GM18873 (cell line): ENCODE data around the gene ADAMTS17.

Experiments used
- ATAC-seq: cut with Tn5 transposase; IDR thresholded peaks from one replicate; pipeline ENCODE4 v1.9.1; 2021; ENCODE audit warnings: mild to moderate bottlenecking, moderate library complexity, moderate number of reproducible peaks; ENCODE audit not compliant: unreplicated experiment, low FRiP score

ADAMTS17 gene

DNA sequence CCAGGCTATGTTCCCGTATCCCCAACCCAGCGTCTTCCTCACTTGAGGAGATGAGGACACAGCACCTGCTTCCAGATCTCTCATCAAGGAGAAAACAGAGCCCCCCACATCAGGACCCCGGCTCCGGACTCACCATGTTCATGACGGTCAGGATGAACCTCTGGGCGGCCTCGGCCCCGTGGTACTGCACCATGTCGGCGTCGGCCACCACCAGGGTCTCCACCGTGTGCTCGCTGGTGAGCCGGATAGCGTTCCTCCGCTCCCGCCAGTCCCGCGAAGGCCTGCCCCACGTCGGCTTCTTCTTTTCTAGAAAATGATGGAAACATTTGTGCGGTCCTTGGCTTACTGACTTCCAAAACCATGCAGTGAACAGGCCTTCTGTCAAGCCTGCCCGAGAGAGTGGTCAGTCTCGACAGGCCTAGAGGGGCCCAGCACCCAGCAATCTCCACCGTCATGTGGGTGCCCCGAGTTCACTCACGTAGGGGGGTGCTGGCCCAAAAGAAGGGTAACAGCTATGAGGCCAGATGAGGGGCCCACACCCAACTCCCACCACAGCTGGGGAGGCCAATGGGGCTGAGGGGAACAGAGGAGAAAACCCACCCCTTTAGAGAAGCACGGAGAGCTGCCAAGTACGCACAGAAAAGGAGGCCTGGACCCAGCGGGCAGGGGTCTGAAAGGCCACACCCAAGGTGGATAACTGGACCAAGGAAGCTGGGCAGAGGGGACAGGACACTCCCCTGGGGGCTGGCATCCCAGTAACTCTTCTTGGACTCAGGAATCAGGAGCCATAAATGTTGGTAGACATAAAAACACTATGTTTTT lies 60.5 kb downstream of the ADAMTS17 start:
- no peak for ATAC-seq

- ATAC-seq, result no peak
These were observed 61.9 kb downstream of the ADAMTS17 start for GRCh38 chr15:100279849-100280248.

GRCh38 chr15:100279446-100279845 lies 62.3 kb downstream of the ADAMTS17 start:
- ATAC-seq, result no peak

GRCh38 chr15:100278596-100279380 lies 63.0 kb downstream of the ADAMTS17 start:
- no peak for ATAC-seq

- ATAC-seq, result no peak
These were observed 64.5 kb downstream of the ADAMTS17 start for GRCh38 chr15:100277087-100277855.

- ATAC-seq, result no peak
These were observed 65.3 kb downstream of the ADAMTS17 start for GRCh38 chr15:100276506-100276905.

- ATAC-seq, result no peak
These were observed 66.1 kb downstream of the ADAMTS17 start for GRCh38 chr15:100275641-100276040.

- ATAC-seq, result no peak
These were observed 71.9 kb downstream of the ADAMTS17 start for GRCh38 chr15:100269831-100270230.

DNA sequence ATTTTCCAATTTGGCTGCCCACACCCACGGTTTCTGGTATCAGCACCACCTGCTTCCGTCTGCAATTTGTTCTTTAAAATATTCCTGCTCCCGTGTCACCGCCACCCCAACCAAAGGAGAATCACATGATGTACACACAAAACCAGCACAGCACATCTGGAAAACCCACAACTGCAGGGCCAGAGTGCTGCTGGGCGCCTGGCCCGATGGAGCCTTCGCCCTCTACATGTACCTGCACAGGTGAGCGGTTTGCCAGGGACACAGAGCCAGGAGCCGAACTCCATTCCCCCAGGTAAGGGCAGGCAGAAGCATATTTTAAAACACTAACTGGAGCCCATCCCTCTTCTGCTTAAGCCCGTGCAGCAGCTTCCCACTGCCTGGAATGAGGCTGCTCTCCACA lies 75.6 kb downstream of the ADAMTS17 start:
- ATAC-seq, result no peak

DNA sequence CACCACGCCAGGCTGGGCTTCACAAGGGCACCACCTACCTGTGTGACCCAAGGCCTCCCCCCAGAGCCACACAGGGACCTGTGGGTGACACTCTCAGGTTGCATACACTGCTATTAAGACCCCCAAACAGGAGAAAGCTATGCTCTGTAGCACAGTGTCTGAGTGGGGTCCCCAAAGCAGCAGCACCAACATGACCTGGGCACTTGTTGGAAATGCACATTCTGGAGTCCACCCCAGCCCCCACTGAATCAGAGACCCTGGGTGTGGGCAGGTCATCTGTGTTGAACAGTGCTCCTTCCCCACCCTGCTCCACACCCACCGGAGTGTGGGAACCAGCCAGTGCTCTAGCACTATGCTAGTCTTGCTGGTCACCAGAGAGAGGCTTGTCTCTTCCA lies 76.1 kb downstream of the ADAMTS17 start:
- no peak for ATAC-seq

- no peak for ATAC-seq
These were observed 76.7 kb downstream of the ADAMTS17 start for GRCh38 chr15:100264994-100265640.

DNA sequence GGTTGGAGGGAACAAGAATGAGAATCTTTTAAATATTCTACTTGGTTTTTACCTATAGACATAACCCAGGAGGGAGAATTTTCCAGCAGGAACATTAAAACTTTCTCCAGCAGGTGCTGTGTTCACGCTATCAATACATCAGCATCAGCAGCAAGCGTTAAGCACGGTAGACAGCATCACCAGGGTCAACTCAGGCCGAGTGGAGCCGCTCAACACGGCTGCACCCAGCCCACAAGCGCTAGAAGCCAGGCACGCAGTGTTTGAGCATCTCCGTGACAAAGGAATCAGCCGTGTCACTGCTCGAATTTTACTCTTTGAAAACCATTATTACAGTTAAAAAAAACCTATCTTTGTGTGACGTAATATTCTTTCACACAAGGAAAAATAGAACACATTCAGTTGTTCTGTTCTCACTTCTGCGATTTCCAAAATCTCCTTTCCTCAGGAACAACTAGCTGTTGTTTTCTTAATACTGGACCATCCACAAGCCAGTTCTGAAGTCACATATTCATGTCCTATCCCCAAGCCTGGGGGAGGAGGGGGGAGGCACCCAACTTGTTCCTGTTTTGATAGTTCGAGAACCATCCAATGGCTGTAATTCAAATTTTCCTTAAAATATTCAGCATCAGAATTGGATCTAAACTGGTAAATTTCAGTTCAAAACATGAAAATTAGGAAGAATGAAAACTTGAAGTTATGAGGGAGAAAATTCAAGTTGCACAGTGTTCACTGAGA lies 77.9 kb downstream of the ADAMTS17 start:
- ATAC-seq, result no peak

DNA sequence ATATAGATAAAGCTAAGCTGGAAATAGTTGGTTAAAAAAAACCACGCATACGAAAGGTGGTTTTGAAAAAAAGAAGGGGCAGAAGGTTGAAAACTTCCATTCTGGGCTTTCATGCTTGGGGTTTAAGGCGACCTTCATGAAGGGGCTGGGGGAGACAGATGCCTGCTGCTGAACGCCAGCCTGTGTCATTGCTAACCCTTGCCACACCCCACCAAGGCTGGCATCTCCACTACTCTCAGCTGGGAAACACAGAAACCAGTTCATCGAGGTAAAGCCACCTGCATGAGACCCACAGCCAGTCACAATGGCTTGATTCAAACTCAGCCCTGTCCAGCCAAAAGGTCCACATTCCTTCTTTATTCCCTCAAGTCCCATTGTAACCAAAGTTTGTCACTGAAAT lies 78.7 kb downstream of the ADAMTS17 start:
- ATAC-seq, result no peak

DNA sequence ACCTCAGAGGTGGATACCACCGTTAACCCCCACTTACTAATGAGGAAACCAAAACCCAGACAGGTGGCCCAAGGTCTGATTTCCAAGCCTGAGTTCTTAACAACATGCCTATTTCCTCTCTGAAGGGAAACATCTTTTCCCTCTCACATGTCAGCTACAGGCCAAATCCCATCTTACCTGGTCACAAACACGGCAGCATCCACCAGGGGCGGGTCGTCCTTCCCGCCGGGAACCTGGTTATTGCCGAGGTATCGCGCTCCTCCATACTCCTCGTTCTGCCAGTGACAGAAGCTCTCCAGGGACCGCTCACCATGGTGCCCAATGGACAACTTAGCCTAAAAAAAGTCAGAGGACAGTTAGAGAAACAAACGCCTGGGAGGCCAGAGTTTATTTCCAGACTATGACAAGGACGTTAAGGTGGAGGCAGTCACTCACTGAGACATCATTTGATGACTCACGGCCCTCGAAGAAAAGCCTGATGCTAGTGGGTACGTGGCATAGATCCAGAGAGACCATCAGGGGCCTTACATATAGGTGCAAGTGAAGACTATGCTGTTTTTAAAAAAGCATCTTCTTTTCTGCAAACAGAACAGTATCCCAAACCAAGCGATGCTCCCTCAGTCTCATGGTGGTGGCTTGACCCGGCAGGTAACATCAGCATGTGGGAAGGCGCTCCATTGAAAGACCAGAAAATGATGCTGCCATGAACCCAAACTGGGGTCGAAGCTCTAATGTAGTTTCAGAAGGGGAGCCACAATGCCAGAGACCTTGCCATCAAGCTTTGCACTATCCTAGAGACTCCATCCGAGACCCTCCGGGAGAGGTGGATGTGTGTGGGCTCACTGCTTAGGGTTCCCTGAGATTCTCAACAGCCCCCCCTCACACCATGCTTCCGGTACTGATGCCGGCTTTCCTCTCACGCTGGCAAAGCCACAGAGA lies 80.2 kb downstream of the ADAMTS17 start:
- ATAC-seq, result no peak

DNA sequence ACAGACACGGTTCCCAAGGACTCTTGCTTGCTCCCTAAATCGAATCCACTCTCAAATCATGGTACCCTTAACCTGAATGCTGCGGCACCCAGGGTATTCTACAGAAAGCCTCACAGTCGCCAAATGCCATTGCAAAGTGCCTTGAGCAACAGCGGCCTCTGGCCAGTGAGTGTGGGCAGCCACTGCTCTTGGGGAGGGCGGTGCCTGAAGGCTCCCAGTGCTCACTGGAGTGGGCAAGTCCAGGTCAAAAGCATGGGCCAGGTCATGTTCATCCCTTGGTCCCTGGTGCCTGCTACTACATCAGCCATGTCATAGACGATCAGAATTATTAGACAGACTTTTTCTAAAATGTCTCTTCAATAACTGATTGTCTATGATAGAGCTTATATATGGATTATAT lies 82.5 kb downstream of the ADAMTS17 start:
- no peak for ATAC-seq

GRCh38 chr15:100256970-100257650 lies 84.7 kb downstream of the ADAMTS17 start:
- ATAC-seq, result no peak

- ATAC-seq, result no peak
These were observed 85.4 kb downstream of the ADAMTS17 start for GRCh38 chr15:100256101-100256969.
